ENCODE results near the gene FRMD8.

GRCh38 chr11:65426839-65427690 lies 40.6 kb downstream of the FRMD8 start:
- TF ChIP-seq, protein P1, sequence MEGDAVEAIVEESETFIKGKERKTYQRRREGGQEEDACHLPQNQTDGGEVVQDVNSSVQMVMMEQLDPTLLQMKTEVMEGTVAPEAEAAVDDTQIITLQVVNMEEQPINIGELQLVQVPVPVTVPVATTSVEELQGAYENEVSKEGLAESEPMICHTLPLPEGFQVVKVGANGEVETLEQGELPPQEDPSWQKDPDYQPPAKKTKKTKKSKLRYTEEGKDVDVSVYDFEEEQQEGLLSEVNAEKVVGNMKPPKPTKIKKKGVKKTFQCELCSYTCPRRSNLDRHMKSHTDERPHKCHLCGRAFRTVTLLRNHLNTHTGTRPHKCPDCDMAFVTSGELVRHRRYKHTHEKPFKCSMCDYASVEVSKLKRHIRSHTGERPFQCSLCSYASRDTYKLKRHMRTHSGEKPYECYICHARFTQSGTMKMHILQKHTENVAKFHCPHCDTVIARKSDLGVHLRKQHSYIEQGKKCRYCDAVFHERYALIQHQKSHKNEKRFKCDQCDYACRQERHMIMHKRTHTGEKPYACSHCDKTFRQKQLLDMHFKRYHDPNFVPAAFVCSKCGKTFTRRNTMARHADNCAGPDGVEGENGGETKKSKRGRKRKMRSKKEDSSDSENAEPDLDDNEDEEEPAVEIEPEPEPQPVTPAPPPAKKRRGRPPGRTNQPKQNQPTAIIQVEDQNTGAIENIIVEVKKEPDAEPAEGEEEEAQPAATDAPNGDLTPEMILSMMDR (IDR thresholded peaks at IDR 0.05) = no peak
- peak in 1 of 2 donors; percentile 12 for TF ChIP-seq POLR2A (IDR thresholded peaks at IDR 0.05)
